ENCODE measurements around the gene MCL1. TPM values are rescaled to one million over a fixed set of nuclear protein-coding genes. Genes with fewer than 3 reads are reported as not detected.

The MCL1 gene
- total and polyA plus RNA-seq, 2 of the 13 experiments (the other 11 are each of a cell fraction or from before 2014, with no cell fraction given), result 69.5 to 125 TPM

DNA sequence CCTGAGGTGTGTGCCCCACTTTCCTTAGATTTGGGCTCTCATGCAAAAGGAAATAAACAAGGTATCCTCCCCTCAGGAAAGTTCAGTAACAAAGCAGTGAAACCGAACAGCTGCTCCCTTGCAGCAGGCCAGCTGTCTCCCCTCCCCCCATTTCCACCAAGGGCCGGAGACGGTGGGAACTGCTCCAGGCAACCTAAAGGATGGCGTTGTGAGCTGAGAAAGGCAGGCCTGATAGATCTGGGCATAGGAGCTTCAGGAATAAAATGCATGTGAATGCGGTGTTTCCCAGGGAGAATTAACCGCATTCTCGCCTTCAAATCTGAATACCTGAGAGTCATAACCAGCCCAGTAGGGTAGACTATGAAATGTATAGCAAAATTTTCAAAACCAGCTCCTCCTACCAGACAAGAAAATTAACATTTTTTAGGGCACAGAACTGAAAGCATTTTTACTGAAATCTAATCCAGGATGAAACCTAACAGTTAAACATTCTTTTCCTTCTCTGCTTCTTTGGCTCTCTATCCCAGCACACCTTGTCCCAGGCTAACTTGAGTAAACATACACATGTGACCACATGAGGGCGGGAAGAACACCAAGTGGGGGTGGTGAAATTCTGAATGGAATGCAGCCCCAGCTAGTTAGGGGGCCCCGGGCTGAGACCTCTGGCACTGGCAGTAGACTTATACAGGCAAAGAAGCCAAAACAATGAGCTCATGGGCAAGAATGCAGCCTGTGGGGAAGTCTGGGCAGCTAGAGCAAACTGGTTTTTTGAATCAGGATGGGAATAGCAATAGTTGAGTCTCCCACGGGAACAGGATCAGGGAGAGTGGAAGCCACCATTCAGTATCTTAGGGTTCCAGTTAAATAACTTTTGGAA, 11.5 kb downstream of the MCL1 start (continued):
- TF ChIP-seq EP300 (IDR thresholded peaks at IDR 0.05; ENCODE audit: low read depth in 2 of 2, low read length in 2 of 2) (peak in 1 of 2 experiments; percentile 81; a peak in 2 of 4 replicates), EP300 (CRISPR knock-in tag; IDR thresholded peaks at IDR 0.05; ENCODE audit: borderline replicate concordance) (peak; percentile 49; the same call in 1 of the 2 replicates), ZNF747 (CRISPR knock-in tag; IDR thresholded peaks at IDR 0.05; ENCODE audit: borderline replicate concordance) (peak; percentile 52; the same call in 1 of the 2 replicates), HCFC1 (IDR thresholded peaks at IDR 0.05; ENCODE audit: low read depth, low read length) (no peak), ZNF724P (CRISPR knock-in tag; IDR thresholded peaks at IDR 0.05; ENCODE audit: borderline replicate concordance) (no peak), ZBTB43 (CRISPR knock-in tag; conservative IDR thresholded peaks at IDR 0.05) (0 out of 2 replicates have a peak, but pooled peaks have one; percentile 36), TAF1 (CRISPR knock-in tag; IDR thresholded peaks at IDR 0.05) (no peak), RARA (CRISPR knock-in tag; IDR thresholded peaks at IDR 0.05) (peak; percentile 45; the same call in 1 of the 2 replicates), ISL2 (CRISPR knock-in tag; IDR thresholded peaks at IDR 0.05) (peak; percentile 44; the same call in 1 of the 2 replicates), ZBTB20 (CRISPR knock-in tag; IDR thresholded peaks at IDR 0.05; ENCODE audit: borderline replicate concordance, low read depth) (no peak), TGIF2 (CRISPR knock-in tag; IDR thresholded peaks at IDR 0.05) (peak; percentile 82), SP1 (IDR thresholded peaks at IDR 0.05) (no peak), SP1 (CRISPR knock-in tag; IDR thresholded peaks at IDR 0.05) (peak; percentile 42; the same call in 1 of the 2 replicates), ARNTL (CRISPR knock-in tag; IDR thresholded peaks at IDR 0.05) (peak; percentile 82), POLR2G (IDR thresholded peaks at IDR 0.05; ENCODE audit: low read depth, low read length) (no peak; the same call in 1 of the 2 replicates)
- TF ChIP-seq, protein P1, sequence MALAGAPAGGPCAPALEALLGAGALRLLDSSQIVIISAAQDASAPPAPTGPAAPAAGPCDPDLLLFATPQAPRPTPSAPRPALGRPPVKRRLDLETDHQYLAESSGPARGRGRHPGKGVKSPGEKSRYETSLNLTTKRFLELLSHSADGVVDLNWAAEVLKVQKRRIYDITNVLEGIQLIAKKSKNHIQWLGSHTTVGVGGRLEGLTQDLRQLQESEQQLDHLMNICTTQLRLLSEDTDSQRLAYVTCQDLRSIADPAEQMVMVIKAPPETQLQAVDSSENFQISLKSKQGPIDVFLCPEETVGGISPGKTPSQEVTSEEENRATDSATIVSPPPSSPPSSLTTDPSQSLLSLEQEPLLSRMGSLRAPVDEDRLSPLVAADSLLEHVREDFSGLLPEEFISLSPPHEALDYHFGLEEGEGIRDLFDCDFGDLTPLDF (CRISPR knock-in tag; IDR thresholded peaks at IDR 0.05), result peak; percentile 91
- TF ChIP-seq, protein P2, sequence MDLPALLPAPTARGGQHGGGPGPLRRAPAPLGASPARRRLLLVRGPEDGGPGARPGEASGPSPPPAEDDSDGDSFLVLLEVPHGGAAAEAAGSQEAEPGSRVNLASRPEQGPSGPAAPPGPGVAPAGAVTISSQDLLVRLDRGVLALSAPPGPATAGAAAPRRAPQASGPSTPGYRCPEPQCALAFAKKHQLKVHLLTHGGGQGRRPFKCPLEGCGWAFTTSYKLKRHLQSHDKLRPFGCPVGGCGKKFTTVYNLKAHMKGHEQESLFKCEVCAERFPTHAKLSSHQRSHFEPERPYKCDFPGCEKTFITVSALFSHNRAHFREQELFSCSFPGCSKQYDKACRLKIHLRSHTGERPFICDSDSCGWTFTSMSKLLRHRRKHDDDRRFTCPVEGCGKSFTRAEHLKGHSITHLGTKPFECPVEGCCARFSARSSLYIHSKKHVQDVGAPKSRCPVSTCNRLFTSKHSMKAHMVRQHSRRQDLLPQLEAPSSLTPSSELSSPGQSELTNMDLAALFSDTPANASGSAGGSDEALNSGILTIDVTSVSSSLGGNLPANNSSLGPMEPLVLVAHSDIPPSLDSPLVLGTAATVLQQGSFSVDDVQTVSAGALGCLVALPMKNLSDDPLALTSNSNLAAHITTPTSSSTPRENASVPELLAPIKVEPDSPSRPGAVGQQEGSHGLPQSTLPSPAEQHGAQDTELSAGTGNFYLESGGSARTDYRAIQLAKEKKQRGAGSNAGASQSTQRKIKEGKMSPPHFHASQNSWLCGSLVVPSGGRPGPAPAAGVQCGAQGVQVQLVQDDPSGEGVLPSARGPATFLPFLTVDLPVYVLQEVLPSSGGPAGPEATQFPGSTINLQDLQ (CRISPR knock-in tag; IDR thresholded peaks at IDR 0.05), result no peak
- TF ChIP-seq, protein P3, sequence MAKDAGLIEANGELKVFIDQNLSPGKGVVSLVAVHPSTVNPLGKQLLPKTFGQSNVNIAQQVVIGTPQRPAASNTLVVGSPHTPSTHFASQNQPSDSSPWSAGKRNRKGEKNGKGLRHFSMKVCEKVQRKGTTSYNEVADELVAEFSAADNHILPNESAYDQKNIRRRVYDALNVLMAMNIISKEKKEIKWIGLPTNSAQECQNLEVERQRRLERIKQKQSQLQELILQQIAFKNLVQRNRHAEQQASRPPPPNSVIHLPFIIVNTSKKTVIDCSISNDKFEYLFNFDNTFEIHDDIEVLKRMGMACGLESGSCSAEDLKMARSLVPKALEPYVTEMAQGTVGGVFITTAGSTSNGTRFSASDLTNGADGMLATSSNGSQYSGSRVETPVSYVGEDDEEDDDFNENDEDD (CRISPR knock-in tag; IDR thresholded peaks at IDR 0.05; ENCODE audit: borderline replicate concordance), result peak; percentile 93
- TF ChIP-seq, protein P4, sequence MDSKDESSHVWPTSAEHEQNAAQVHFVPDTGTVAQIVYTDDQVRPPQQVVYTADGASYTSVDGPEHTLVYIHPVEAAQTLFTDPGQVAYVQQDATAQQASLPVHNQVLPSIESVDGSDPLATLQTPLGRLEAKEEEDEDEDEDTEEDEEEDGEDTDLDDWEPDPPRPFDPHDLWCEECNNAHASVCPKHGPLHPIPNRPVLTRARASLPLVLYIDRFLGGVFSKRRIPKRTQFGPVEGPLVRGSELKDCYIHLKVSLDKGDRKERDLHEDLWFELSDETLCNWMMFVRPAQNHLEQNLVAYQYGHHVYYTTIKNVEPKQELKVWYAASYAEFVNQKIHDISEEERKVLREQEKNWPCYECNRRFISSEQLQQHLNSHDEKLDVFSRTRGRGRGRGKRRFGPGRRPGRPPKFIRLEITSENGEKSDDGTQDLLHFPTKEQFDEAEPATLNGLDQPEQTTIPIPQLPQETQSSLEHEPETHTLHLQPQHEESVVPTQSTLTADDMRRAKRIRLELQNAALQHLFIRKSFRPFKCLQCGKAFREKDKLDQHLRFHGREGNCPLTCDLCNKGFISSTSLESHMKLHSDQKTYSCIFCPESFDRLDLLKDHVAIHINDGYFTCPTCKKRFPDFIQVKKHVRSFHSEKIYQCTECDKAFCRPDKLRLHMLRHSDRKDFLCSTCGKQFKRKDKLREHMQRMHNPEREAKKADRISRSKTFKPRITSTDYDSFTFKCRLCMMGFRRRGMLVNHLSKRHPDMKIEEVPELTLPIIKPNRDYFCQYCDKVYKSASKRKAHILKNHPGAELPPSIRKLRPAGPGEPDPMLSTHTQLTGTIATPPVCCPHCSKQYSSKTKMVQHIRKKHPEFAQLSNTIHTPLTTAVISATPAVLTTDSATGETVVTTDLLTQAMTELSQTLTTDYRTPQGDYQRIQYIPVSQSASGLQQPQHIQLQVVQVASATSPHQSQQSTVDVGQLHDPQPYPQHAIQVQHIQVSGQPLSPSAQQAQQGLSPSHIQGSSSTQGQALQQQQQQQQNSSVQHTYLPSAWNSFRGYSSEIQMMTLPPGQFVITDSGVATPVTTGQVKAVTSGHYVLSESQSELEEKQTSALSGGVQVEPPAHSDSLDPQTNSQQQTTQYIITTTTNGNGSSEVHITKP (CRISPR knock-in tag; IDR thresholded peaks at IDR 0.05; ENCODE audit: low read depth), result peak; percentile 58; the same call in 1 of the 2 replicates
